Panc1 (cell line): ENCODE data around the gene SULT4A1. TPM values are rescaled to one million over a fixed set of nuclear protein-coding genes. Genes with fewer than 3 reads are reported as not detected.
A peak's percentile ranks its signal among the peaks of the same experiment; 100 is the strongest.

Experiments used
- ATAC-seq: fragments of 200-7000 bp; cut with Tn5 transposase; 2 replicates; pipeline ENCODE4 v1.9.1; 2020; ENCODE audit warnings: mild to moderate bottlenecking, moderate library complexity
- BruUV-seq: library from RNA; stranded (reverse); fragments of 400-500 nt; replicated peaks from 2 replicates; lab custom pipeline; 2021; lab: Mats Ljungman, UMichigan
- CTCF ChIA-PET: fragments of 300-600 bp; sonication (Branson Sonifier 250); formaldehyde crosslinking; loops from one replicate; lab custom pipeline; 2022; ENCODE audit warnings: antibody characterized with exemption; lab: Charles Lee
- POLR2A ChIA-PET: fragments of 300-600 bp; sonication (Branson Sonifier 250); formaldehyde crosslinking; loops from one replicate; lab custom pipeline; 2022; ENCODE audit warnings: antibody characterized with exemption; lab: Charles Lee
- DNase-seq: peaks from one replicate; pipeline ENCODE4 v3.0.0-alpha.2; 2010; ENCODE audit warnings: low read depth, low spot score
- H3K27ac ChIP-seq: 2 replicates; pipeline ENCODE4 v1.5.1; 2011; ENCODE audit warnings: mild to moderate bottlenecking, low read length, inconsistent platforms
- H3K27me3 ChIP-seq: fragments of 200-500 bp; sonication (Bioruptor generic); 2 replicates; pipeline ENCODE4 v1.6.0; 2014; ENCODE audit warnings: low read length, inconsistent platforms; ENCODE audit not compliant: control insufficient read depth, insufficient read depth
- H3K36me3 ChIP-seq: fragments of 200-500 bp; sonication (Bioruptor generic); 2 replicates; pipeline ENCODE4 v1.5.1; 2014; ENCODE audit warnings: inconsistent platforms, mild to moderate bottlenecking, low read length, moderate library complexity; ENCODE audit not compliant: control insufficient read depth, insufficient read depth
- H3K4me1 ChIP-seq: 2 replicates; pipeline ENCODE4 v1.5.1; 2011; ENCODE audit warnings: inconsistent platforms, mild to moderate bottlenecking, low read length, moderate library complexity; ENCODE audit not compliant: control insufficient read depth, insufficient read depth
- H3K4me3 ChIP-seq, 2 experiments: 2 replicates each; pipeline ENCODE4 v1.5.1; 2011 to 2012; ENCODE audit warnings: low read depth in 2 of 2, low read length in 2 of 2, mild to moderate bottlenecking in 2 of 2, inconsistent platforms in 1 of 2, moderate library complexity in 1 of 2
- H3K9me3 ChIP-seq: fragments of 200-500 bp; sonication (Bioruptor generic); 2 replicates; pipeline ENCODE4 v1.5.1; 2014; ENCODE audit warnings: low read depth, mild to moderate bottlenecking, inconsistent platforms, low read length, moderate library complexity; ENCODE audit not compliant: control insufficient read depth, insufficient read depth
- POLR2AphosphoS5 ChIP-seq: IDR thresholded peaks from 2 replicates; pipeline ENCODE4 v1.6.1; 2012; ENCODE audit warnings: mild to moderate bottlenecking, low read depth, low read length, moderate library complexity
- SIN3A ChIP-seq: IDR thresholded peaks from 2 replicates; pipeline ENCODE4 v1.6.1; 2012; ENCODE audit warnings: low read depth, mild to moderate bottlenecking, low read length, moderate library complexity, borderline replicate concordance; ENCODE audit not compliant: insufficient read depth
- TCF7L2 ChIP-seq: IDR thresholded peaks from 2 replicates; pipeline ENCODE4 v1.6.1; 2011; ENCODE audit warnings: mild to moderate bottlenecking, low read depth, low read length, inconsistent platforms
- in situ Hi-C: cut with HindIII; loops from 2 replicates; pipeline ENCODE4 v1.10.0; 2016; ENCODE audit warnings: low sequenced_read_pairs, low pct_unique_long_range_greater_than_20kb
- intact Hi-C: fragments of 100-400 bp; cut with micrococcal nuclease; formaldehyde crosslinking; loops from one replicate; pipeline ENCODE4 v1.10.0; 2022; ENCODE audit not compliant: unreplicated experiment
- total RNA-seq: library from RNA; stranded (reverse); gene quantifications from one replicate; pipeline ENCODE4 v1.2.1, GENCODE V29; 2021; ENCODE audit not compliant: unreplicated experiment
- TF ChIP-seq, protein P1 (sequence below): fragments of 450-650 bp; IDR thresholded peaks from 2 replicates; pipeline ENCODE4 v1.5.1; 2017; ENCODE audit warnings: mild to moderate bottlenecking
- TF ChIP-seq, protein P2 (sequence below), 2 experiments: IDR thresholded peaks; 2 replicates each; pipeline ENCODE4 v1.6.1; 2011 to 2012; ENCODE audit warnings: low read depth in 2 of 2, control low read depth in 1 of 2, low read length in 1 of 2, mild to moderate bottlenecking in 1 of 2, moderate library complexity in 1 of 2; ENCODE audit not compliant: insufficient read depth in 1 of 2

The SULT4A1 gene
- total RNA-seq, 1 experiment from 2014 or later = 12.0 TPM

DNA sequence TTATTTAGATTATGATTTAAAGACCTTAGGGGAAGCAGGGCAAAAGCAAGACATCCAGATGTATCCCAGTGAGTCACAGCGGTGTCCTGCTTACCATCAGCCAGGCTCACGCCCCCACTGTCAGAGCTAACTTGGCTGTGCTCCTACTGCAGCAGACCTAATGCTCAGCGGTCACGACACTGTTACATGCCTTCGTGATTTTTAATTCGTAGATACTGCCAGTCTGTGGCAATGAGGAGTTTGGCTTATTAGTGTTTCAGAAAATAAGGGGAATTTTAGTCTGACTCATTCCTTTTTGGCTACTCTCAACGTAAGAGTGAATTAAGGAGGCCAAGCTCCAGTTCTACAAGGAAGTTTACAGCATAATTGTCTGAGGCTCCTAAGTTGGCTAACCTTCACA, 72.9 kb downstream of the SULT4A1 start:
- no peak for DNase-seq
- no TSS peak for BruUV-seq
- intact Hi-C loops = no loop called here
- Histone ChIP-seq H3K27ac (no peak overlapping the region), H3K36me3 (no peaks in the 10 kb centered on the region), H3K9me3 (no peaks in the 10 kb centered on the region), H3K4me1 (no peaks in the 10 kb centered on the region), H3K4me3 (no peak overlapping the region), H3K27me3 (no peaks in the 10 kb centered on the region; the same call in none of the 2 replicates)
- TF ChIP-seq SIN3A = no peak
- TF ChIP-seq, protein P1, sequence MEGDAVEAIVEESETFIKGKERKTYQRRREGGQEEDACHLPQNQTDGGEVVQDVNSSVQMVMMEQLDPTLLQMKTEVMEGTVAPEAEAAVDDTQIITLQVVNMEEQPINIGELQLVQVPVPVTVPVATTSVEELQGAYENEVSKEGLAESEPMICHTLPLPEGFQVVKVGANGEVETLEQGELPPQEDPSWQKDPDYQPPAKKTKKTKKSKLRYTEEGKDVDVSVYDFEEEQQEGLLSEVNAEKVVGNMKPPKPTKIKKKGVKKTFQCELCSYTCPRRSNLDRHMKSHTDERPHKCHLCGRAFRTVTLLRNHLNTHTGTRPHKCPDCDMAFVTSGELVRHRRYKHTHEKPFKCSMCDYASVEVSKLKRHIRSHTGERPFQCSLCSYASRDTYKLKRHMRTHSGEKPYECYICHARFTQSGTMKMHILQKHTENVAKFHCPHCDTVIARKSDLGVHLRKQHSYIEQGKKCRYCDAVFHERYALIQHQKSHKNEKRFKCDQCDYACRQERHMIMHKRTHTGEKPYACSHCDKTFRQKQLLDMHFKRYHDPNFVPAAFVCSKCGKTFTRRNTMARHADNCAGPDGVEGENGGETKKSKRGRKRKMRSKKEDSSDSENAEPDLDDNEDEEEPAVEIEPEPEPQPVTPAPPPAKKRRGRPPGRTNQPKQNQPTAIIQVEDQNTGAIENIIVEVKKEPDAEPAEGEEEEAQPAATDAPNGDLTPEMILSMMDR = no peak
- TF ChIP-seq, protein P2, sequence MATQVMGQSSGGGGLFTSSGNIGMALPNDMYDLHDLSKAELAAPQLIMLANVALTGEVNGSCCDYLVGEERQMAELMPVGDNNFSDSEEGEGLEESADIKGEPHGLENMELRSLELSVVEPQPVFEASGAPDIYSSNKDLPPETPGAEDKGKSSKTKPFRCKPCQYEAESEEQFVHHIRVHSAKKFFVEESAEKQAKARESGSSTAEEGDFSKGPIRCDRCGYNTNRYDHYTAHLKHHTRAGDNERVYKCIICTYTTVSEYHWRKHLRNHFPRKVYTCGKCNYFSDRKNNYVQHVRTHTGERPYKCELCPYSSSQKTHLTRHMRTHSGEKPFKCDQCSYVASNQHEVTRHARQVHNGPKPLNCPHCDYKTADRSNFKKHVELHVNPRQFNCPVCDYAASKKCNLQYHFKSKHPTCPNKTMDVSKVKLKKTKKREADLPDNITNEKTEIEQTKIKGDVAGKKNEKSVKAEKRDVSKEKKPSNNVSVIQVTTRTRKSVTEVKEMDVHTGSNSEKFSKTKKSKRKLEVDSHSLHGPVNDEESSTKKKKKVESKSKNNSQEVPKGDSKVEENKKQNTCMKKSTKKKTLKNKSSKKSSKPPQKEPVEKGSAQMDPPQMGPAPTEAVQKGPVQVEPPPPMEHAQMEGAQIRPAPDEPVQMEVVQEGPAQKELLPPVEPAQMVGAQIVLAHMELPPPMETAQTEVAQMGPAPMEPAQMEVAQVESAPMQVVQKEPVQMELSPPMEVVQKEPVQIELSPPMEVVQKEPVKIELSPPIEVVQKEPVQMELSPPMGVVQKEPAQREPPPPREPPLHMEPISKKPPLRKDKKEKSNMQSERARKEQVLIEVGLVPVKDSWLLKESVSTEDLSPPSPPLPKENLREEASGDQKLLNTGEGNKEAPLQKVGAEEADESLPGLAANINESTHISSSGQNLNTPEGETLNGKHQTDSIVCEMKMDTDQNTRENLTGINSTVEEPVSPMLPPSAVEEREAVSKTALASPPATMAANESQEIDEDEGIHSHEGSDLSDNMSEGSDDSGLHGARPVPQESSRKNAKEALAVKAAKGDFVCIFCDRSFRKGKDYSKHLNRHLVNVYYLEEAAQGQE (IDR thresholded peaks at IDR 0.05; ENCODE audit: insufficient read depth in 1 of 2, low read depth in 2 of 2, low read length in 1 of 2) = no peak
- TF ChIP-seq POLR2AphosphoS5 = no peak
- TF ChIP-seq TCF7L2 = no peak
- ATAC-seq = peak; percentile 68
- ChIA-PET POLR2A (interaction anchor here (0.6 kb wide), 3 partner anchors 9 to 884 kb away, joined by 3 to 4 read pairs (median 4); no protein-coding TSS in a partner anchor), CTCF (no interaction called here)
- in situ Hi-C loops = no loop called here

DNA sequence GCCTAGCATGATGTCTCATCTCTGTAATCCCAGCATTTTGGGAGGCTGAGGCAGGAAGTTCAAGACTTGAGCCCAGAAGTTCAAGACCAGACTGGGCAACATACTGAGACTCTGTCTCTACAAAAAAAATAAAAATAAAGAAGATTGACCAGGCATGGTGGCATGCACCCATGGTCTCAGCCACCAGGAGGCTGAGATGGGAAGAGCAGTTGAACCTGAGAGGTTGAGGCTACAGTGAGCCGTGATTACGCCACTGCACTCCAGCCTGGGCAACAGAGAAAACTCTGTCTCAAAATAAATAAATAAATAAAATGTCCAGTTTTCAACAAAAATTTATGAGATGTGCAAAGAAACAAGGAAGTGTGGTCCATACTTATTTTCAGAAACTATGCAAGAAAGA, 78.5 kb downstream of the SULT4A1 start:
- H3K9me3 ChIP-seq = no peaks in the 10 kb centered on the region
- H3K36me3 ChIP-seq = no peaks in the 10 kb centered on the region
- H3K4me3 ChIP-seq = no peak overlapping the region
- ChIA-PET CTCF (no interaction called here), POLR2A (no interaction called here)
- in situ Hi-C loops = no loop called here
- DNase-seq (no peak), ATAC-seq (no peak)
- H3K27me3 ChIP-seq = no peaks in the 10 kb centered on the region
- H3K27ac ChIP-seq = no peak overlapping the region
- no TSS peak for BruUV-seq
- TF ChIP-seq TCF7L2 = no peak
- TF ChIP-seq, protein P2 (IDR thresholded peaks at IDR 0.05; ENCODE audit: insufficient read depth in 1 of 2, low read depth in 2 of 2, low read length in 1 of 2) = no peak
- TF ChIP-seq, protein P1 = no peak
- no peak for TF ChIP-seq POLR2AphosphoS5
- no peak for TF ChIP-seq SIN3A
- H3K4me1 ChIP-seq = no peaks in the 10 kb centered on the region
- intact Hi-C loops = no loop called here
